ENCODE measurements around the gene DEFB112.

Gene DEFB112

GRCh38 chr6:50047026-50047425 lies 2.7 kb downstream of the DEFB112 start:
- Mint-ChIP-seq H3K27ac (no peak overlapping the region), H3K36me3 (no peaks in the 10 kb centered on the region), H3K27me3 (no peaks in the 10 kb centered on the region), H3K4me3 (no peak overlapping the region), H3K4me1 (no peaks in the 10 kb centered on the region), H3K9me3 (no peaks in the 10 kb centered on the region)
- DNase-seq: no peak
- CTCF ChIA-PET: no interaction called here

GRCh38 chr6:50030777-50031562 lies 18.8 kb downstream of the DEFB112 start:
- H3K9me3 Mint-ChIP-seq: peaks cover 5% of the 10 kb centered on the region
- CTCF ChIA-PET: no interaction called here
- DNase-seq: no peak
- no peaks in the 10 kb centered on the region for H3K36me3 Mint-ChIP-seq
- no peak overlapping the region for H3K4me3 Mint-ChIP-seq
- no peaks in the 10 kb centered on the region for H3K4me1 Mint-ChIP-seq
- no peak overlapping the region for H3K27ac Mint-ChIP-seq
- H3K27me3 Mint-ChIP-seq: no peaks in the 10 kb centered on the region

- no peaks in the 10 kb centered on the region for H3K4me1 Mint-ChIP-seq
These were observed 19.4 kb downstream of the DEFB112 start for GRCh38 chr6:50030350-50030749.

DNA sequence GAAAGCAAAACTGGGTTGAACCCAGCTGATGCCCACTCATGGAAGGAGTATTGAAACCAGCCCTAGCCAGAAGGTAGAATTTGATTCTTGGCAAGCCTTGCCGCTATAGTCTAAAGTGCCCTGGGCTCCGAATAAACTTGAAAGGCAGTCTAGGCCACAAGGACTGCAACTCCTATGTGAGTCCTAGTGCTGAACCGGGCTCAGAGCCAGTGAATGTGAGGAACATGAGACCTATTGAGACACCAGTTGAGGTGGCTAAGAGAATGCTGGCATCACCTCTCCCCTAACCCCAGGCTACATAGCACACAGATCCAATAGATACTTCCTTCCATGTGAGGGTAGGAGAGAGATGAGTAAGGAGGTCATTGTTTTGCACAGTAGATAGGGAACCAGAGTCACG lies 24.5 kb downstream of the DEFB112 start:
- Mint-ChIP-seq H3K27ac (no peak overlapping the region), H3K4me3 (no peak overlapping the region), H3K9me3 (peaks cover 5% of the 10 kb centered on the region), H3K36me3 (no peaks in the 10 kb centered on the region), H3K27me3 (no peaks in the 10 kb centered on the region), H3K4me1 (no peaks in the 10 kb centered on the region)
- no peak for DNase-seq
- CTCF ChIA-PET: no interaction called here

More at GRCh38 chr6:50030350-50030749, 19.4 kb downstream of the DEFB112 start:
- Mint-ChIP-seq H3K9me3 (peaks cover 6% of the 10 kb centered on the region), H3K27ac (no peak overlapping the region), H3K36me3 (no peaks in the 10 kb centered on the region), H3K27me3 (no peaks in the 10 kb centered on the region), H3K4me3 (no peak overlapping the region)
- no peak for DNase-seq
- CTCF ChIA-PET: no interaction called here

- Mint-ChIP-seq H3K9me3 (peaks cover 2% of the 10 kb centered on the region), H3K27ac (no peak within 1 kb of the TSS), H3K4me1 (no peaks in the 10 kb centered on the region), H3K27me3 (no peaks in the 10 kb centered on the region), H3K36me3 (no peaks in the 10 kb centered on the region), H3K4me3 (no peak within 1 kb of the TSS)
- no peak for DNase-seq
- CTCF ChIA-PET: no interaction called here
These were observed 27.8 kb downstream of the DEFB112 start, which contains the start of gene DEFB110 for GRCh38 chr6:50021894-50022293. Gene DEFB110 (minus strand): TSS chr6:50021994. CDS start chr6:50021935, 59 bp downstream.

DNA sequence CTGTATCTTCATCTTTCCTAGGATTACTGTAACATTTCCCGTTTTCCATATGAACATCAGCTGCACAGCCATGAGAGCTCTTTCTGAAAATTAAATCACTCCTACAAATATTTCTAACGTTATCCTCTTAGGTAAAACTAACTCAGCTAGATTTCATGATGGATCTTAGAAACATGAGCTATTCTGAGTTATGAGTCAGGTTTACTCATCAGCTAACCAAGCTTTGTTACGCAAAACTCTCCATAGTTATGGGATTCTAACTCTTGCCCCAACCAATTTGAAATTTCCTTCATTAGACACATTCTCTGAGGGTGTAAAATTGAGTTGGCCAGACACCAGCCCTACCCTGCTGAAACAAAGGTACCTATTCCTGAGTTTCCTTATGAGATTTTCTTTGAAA lies 41.9 kb downstream of the DEFB112 start:
- H3K4me3 Mint-ChIP-seq: no peak overlapping the region
- no peaks in the 10 kb centered on the region for H3K9me3 Mint-ChIP-seq
- no peaks in the 10 kb centered on the region for H3K36me3 Mint-ChIP-seq
- no peaks in the 10 kb centered on the region for H3K4me1 Mint-ChIP-seq
- CTCF ChIA-PET: no interaction called here
- H3K27ac Mint-ChIP-seq: no peak overlapping the region
- no peak for DNase-seq
- H3K27me3 Mint-ChIP-seq: no peaks in the 10 kb centered on the region

DNA sequence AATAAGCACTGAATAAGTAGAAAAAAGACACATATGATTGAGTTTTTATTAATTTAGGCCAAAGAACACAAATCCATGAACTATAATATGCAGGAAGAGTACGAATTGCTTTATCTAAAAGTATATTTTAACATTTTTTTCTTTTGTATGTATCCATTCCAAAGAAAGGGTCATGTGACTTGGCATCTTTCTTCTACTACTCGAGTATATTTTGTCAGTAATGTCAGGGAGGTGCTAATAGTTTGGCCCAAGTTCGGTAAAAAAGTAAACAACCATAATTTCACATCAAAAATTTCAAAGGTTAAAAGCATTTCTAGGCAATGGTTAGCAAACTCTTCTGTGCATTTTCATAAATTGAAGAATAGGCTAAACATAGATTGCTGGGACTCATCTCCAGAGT lies 46.6 kb downstream of the DEFB112 start:
- no peaks in the 10 kb centered on the region for H3K4me1 Mint-ChIP-seq
- no peak for DNase-seq
- no peaks in the 10 kb centered on the region for H3K36me3 Mint-ChIP-seq
- no peaks in the 10 kb centered on the region for H3K27me3 Mint-ChIP-seq
- H3K4me3 Mint-ChIP-seq: no peak overlapping the region
- CTCF ChIA-PET: no interaction called here
- no peak overlapping the region for H3K27ac Mint-ChIP-seq
- H3K9me3 Mint-ChIP-seq: no peaks in the 10 kb centered on the region

- Mint-ChIP-seq H3K4me1 (no peaks in the 10 kb centered on the region), H3K27ac (no peak overlapping the region), H3K4me3 (no peak overlapping the region), H3K36me3 (no peaks in the 10 kb centered on the region), H3K9me3 (no peaks in the 10 kb centered on the region), H3K27me3 (no peaks in the 10 kb centered on the region)
- no peak for DNase-seq
- CTCF ChIA-PET: no interaction called here
These were observed 54.5 kb downstream of the DEFB112 start for GRCh38 chr6:49995278-49995677.

All from activated naive CD4-positive, alpha-beta T cell treated with anti-CD3 and anti-CD28 coated beads, Interleukin-2, amount 10 ng/mL, durations not matched to agents 7 days and 5 days (primary cell).